ENCODE results near the gene PCDHGA4.

The PCDHGA4 gene

DNA sequence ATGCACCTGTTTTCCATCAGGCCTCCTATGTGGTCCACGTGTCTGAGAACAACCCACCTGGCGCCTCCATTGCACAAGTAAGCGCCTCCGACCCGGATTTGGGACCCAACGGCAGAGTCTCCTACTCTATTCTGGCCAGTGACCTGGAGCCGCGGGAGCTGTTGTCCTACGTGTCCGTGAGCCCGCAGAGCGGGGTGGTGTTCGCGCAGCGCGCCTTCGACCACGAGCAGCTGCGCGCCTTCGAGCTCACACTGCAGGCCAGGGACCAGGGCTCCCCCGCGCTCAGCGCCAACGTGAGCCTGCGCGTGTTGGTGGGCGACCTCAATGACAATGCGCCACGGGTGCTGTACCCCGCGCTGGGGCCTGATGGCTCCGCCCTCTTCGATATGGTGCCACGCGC lies 3.2 kb upstream of the PCDHGA4 start:
- no peaks in the 10 kb centered on the region for H3K4me1 ChIP-seq (ENCODE audit: insufficient read depth, low read length)
- H3K27ac ChIP-seq (ENCODE audit: low read depth, low read length) = no peak overlapping the region
- H3K9me3 ChIP-seq (ENCODE audit: insufficient read depth, low read depth, low read length) = peaks cover 62% of the 10 kb centered on the region
- no peaks in the 10 kb centered on the region for H3K27me3 ChIP-seq (ENCODE audit: insufficient read depth, low read length)
- no peak overlapping the region for H3K4me3 ChIP-seq (ENCODE audit: low read length)
- WGBS = 96% methylated on average over 29 of the region's 36 CpGs
- H3K36me3 ChIP-seq (ENCODE audit: insufficient read depth, low read length) = no peaks in the 10 kb centered on the region
- H3K9ac ChIP-seq (ENCODE audit: low read depth, low read length) = no peak overlapping the region

DNA sequence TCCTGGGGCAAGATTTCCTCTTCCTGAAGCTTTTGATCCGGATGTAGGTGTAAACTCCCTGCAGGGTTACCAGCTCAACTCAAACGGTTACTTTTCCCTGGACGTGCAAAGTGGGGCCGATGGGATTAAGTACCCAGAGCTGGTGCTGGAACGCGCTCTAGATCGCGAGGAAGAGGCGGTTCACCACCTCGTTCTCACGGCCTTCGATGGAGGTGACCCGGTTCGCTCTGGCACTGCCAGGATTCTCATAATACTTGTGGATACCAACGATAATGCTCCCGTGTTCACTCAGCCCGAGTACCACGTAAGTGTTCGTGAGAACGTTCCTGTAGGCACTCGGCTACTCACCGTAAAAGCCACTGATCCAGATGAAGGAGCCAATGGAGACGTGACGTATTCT lies 820 bp downstream of the PCDHGA4 start:
- whole genome bisulfite sequencing = 96% methylated on average over 24 of the region's 24 CpGs

DNA sequence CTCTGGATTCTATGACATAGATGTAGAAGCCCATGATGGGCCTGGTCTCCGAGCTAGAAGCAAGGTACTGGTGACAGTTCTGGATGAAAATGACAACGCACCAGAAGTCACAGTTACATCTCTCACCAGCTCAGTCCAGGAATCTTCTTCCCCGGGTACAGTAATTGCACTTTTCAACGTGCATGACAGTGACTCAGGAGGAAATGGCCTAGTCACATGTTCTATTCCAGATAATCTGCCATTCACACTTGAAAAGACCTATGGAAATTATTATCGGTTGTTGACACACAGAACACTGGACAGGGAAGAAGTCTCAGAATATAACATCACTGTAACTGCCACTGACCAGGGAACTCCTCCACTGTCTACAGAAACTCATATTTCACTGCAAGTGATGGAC lies 1.3 kb downstream of the PCDHGA4 start:
- Histone ChIP-seq H3K27ac (ENCODE audit: low read depth, low read length) (no peak overlapping the region), H3K9ac (ENCODE audit: low read depth, low read length) (no peak overlapping the region), H3K36me3 (ENCODE audit: insufficient read depth, low read length) (peaks cover 4% of the 10 kb centered on the region; the same call in 1 of the 2 replicates), H3K27me3 (ENCODE audit: insufficient read depth, low read length) (no peaks in the 10 kb centered on the region), H3K4me3 (ENCODE audit: low read length) (no peak overlapping the region), H3K9me3 (ENCODE audit: insufficient read depth, low read depth, low read length) (peaks cover 53% of the 10 kb centered on the region), H3K4me1 (ENCODE audit: insufficient read depth, low read length) (no peaks in the 10 kb centered on the region)
- WGBS = 89% methylated on average over 5 of the region's 5 CpGs

More for the DNA sequence above, 820 bp downstream of the PCDHGA4 start:
- Histone ChIP-seq H3K9me3 (ENCODE audit: insufficient read depth, low read depth, low read length) (peaks cover 52% of the 10 kb centered on the region), H3K4me3 (ENCODE audit: low read length) (no peak overlapping the region), H3K27ac (ENCODE audit: low read depth, low read length) (no peak overlapping the region), H3K36me3 (ENCODE audit: insufficient read depth, low read length) (peaks cover under 1% of the 10 kb centered on the region; the same call in 1 of the 2 replicates), H3K27me3 (ENCODE audit: insufficient read depth, low read length) (no peaks in the 10 kb centered on the region), H3K9ac (ENCODE audit: low read depth, low read length) (no peak overlapping the region), H3K4me1 (ENCODE audit: insufficient read depth, low read length) (no peaks in the 10 kb centered on the region)

DNA sequence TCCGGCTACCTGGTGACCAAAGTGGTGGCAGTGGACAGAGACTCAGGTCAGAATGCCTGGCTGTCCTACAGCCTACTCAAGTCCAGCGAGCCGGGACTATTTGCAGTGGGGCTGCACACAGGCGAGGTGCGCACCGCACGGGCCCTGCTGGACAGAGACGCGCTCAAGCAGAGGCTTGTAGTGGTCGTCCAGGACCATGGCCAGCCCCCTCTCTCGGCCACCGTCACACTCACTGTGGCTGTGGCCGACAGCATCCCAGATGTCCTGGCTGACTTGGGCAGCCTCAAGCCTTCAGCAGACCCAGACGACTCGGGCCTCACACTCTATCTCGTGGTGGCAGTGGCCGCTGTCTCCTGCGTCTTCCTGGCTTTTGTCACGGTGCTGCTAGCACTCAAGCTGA lies 2.1 kb downstream of the PCDHGA4 start:
- no peaks in the 10 kb centered on the region for H3K27me3 ChIP-seq (ENCODE audit: insufficient read depth, low read length)
- peaks cover 52% of the 10 kb centered on the region for H3K9me3 ChIP-seq (ENCODE audit: insufficient read depth, low read depth, low read length)
- H3K27ac ChIP-seq (ENCODE audit: low read depth, low read length) = no peak overlapping the region
- H3K36me3 ChIP-seq (ENCODE audit: insufficient read depth, low read length) = peaks cover 4% of the 10 kb centered on the region; the same call in 1 of the 2 replicates
- H3K9ac ChIP-seq (ENCODE audit: low read depth, low read length) = no peak overlapping the region
- 94% methylated on average over 19 of the region's 19 CpGs for WGBS
- no peak overlapping the region for H3K4me3 ChIP-seq (ENCODE audit: low read length)
- no peaks in the 10 kb centered on the region for H3K4me1 ChIP-seq (ENCODE audit: insufficient read depth, low read length)

DNA sequence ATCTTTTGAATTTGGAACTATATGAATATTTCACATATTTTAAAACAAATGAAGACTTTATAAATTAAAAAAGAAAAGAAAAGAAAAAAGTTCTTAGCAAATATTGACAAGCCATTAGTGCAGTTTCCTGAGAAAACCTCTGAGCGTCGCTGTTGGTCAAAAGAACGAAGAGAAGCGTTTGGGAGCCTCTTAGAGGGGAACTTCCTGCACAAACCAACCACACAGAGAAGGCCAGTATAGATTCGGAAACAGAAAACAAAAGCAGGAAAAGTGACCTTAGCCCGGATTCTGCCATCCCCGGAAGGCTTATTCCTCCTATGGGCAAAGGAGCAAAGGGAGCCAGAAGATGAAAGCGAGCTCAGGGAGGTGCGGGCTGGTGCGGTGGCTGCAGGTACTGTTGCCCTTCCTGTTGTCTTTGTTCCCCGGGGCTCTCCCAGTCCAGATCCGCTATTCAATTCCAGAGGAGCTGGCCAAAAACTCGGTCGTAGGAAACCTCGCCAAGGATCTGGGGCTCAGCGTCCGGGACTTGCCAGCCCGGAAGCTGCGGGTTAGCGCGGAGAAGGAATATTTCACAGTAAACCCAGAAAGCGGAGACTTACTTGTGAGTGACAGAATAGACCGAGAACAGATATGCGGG lies 5.1 kb downstream of the PCDHGA4 start, which contains the start of gene PCDHGB2:
Gene PCDHGB2 (plus strand): TSS at position 205 of the 637 bp plus-strand sequence. CDS start 142 bp downstream, at position 347.
- peaks cover 7% of the 10 kb centered on the region; the same call in 1 of the 2 replicates for H3K36me3 ChIP-seq (ENCODE audit: insufficient read depth, low read length)
- H3K9me3 ChIP-seq (ENCODE audit: insufficient read depth, low read depth, low read length) = peaks cover 57% of the 10 kb centered on the region
- H3K27ac ChIP-seq (ENCODE audit: low read depth, low read length) = no peak within 1 kb of the TSS
- no peak within 1 kb of the TSS for H3K9ac ChIP-seq (ENCODE audit: low read depth, low read length)
- peak within 1 kb of the TSS; percentile 22 for H3K4me3 ChIP-seq (ENCODE audit: low read length)
- no peaks in the 10 kb centered on the region for H3K27me3 ChIP-seq (ENCODE audit: insufficient read depth, low read length)
- 93% methylated on average over 24 of the region's 24 CpGs for WGBS
- H3K4me1 ChIP-seq (ENCODE audit: insufficient read depth, low read length) = 0 out of 2 replicates have a peak, but pooled peaks cover 6% of the 10 kb centered on the region

- peaks cover 57% of the 10 kb centered on the region for H3K9me3 ChIP-seq (ENCODE audit: insufficient read depth, low read depth, low read length)
- 0 out of 2 replicates have a peak, but pooled peaks cover 6% of the 10 kb centered on the region for H3K4me1 ChIP-seq (ENCODE audit: insufficient read depth, low read length)
- WGBS = 97% methylated on average over 15 of the region's 15 CpGs
- H3K27me3 ChIP-seq (ENCODE audit: insufficient read depth, low read length) = no peaks in the 10 kb centered on the region
- H3K4me3 ChIP-seq (ENCODE audit: low read length) = no peak overlapping the region
- H3K27ac ChIP-seq (ENCODE audit: low read depth, low read length) = no peak overlapping the region
- no peak overlapping the region for H3K9ac ChIP-seq (ENCODE audit: low read depth, low read length)
- peaks cover 7% of the 10 kb centered on the region; the same call in 1 of the 2 replicates for H3K36me3 ChIP-seq (ENCODE audit: insufficient read depth, low read length)
These were observed 5.9 kb downstream of the PCDHGA4 start for GRCh38 chr5:141360685-141361084.

DNA sequence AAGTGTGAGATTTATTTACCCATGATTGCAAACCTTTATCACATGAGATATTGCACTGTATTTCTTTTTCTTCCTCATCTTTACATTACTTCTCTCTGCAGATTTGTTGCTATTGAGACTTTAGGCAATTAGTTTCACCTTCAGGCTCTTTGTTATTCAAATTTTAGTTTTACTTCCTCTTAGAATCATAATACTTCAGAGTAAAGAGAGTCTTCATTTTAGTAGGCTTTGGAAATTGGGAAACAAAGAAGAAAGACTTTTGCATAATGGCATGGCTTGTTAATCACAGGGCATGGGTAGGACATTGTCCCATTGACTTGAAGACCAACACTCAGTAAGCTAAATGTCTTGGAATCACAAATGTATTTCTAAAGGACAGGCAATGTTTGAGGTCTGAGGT lies 7.9 kb downstream of the PCDHGA4 start:
- H3K27ac ChIP-seq (ENCODE audit: low read depth, low read length) = no peak overlapping the region
- no peaks in the 10 kb centered on the region for H3K27me3 ChIP-seq (ENCODE audit: insufficient read depth, low read length)
- no peak overlapping the region for H3K9ac ChIP-seq (ENCODE audit: low read depth, low read length)
- H3K9me3 ChIP-seq (ENCODE audit: insufficient read depth, low read depth, low read length) = peaks cover 60% of the 10 kb centered on the region
- H3K36me3 ChIP-seq (ENCODE audit: insufficient read depth, low read length) = peaks cover 7% of the 10 kb centered on the region; the same call in 1 of the 2 replicates
- H3K4me3 ChIP-seq (ENCODE audit: low read length) = peak overlapping the region; percentile 27; the same call in 1 of the 2 replicates
- 0 out of 2 replicates have a peak, but pooled peaks cover 6% of the 10 kb centered on the region for H3K4me1 ChIP-seq (ENCODE audit: insufficient read depth, low read length)

DNA sequence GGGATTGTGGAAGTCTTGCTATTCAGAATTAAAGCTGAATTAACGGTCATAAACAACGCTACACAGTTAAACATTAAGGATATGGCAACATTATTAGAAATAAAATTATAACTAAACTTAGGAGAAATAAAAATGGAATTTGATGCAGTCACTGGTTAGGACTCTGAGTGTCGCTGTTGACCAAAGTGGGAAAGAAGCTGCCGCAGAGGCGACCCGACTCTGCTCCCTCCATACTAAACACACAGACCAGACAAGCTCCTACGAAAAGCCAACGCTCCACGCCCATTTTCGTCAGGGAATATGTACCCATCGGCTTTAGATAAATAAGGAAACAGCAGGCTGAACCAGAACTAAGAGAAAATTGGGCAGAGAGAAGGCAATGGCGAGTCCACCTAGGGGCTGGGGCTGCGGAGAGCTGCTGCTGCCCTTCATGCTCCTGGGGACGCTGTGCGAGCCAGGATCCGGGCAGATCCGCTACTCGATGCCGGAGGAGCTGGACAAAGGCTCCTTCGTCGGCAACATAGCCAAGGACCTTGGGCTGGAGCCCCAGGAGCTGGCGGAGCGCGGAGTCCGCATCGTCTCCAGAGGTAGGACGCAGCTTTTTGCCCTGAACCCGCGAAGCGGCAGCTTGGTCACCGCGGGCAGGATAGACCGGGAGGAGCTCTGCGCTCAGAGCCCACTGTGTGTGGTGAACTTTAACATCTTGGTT lies 9.3 kb downstream of the PCDHGA4 start, which contains the start of gene PCDHGA5:
Gene PCDHGA5 (plus strand): TSS at position 211 of the 709 bp plus-strand sequence. CDS start 169 bp downstream, at position 380.
- Histone ChIP-seq H3K9me3 (ENCODE audit: insufficient read depth, low read depth, low read length) (peaks cover 64% of the 10 kb centered on the region), H3K36me3 (ENCODE audit: insufficient read depth, low read length) (peaks cover 7% of the 10 kb centered on the region; the same call in 1 of the 2 replicates)
- WGBS = 97% methylated on average over 33 of the region's 34 CpGs

DNA sequence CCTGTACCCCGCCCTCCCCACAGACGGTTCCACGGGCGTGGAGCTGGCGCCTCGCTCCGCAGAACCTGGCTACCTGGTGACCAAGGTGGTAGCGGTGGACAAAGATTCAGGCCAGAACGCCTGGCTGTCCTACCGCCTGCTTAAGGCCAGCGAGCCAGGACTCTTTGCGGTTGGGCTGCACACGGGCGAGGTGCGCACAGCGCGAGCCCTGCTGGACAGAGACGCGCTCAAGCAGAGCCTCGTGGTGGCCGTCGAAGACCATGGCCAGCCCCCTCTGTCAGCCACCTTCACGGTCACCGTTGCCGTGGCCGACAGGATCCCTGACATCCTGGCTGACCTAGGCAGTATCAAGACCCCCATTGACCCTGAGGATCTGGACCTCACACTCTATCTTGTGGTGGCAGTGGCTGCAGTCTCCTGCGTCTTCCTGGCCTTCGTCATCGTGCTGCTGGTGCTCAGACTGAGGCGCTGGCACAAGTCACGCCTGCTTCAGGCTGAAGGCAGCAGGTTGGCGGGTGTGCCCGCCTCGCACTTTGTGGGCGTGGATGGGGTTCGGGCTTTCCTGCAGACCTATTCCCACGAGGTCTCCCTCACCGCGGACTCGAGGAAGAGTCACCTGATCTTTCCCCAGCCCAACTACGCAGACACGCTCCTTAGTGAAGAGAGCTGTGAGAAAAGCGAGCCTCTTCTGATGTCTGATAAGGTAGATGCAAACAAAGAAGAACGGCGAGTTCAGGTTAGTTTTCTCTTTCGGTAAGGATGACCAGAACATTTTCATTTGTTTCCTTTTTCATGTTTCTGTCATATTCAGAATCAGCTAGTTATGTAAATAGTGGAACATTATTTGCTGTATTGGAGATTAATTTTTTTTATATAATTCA lies 11.4 kb downstream of the PCDHGA4 start:
- H3K9ac ChIP-seq (ENCODE audit: low read depth, low read length) = no peak overlapping the region
- H3K27me3 ChIP-seq (ENCODE audit: insufficient read depth, low read length) = no peaks in the 10 kb centered on the region
- 0 out of 2 replicates have a peak, but pooled peaks cover 6% of the 10 kb centered on the region for H3K4me1 ChIP-seq (ENCODE audit: insufficient read depth, low read length)
- 97% methylated on average over 46 of the region's 46 CpGs for WGBS
- H3K4me3 ChIP-seq (ENCODE audit: low read length) = no peak overlapping the region
- 0 out of 2 replicates have a peak, but pooled peaks cover 3% of the 10 kb centered on the region for H3K36me3 ChIP-seq (ENCODE audit: insufficient read depth, low read length)
- H3K9me3 ChIP-seq (ENCODE audit: insufficient read depth, low read depth, low read length) = peaks cover 71% of the 10 kb centered on the region
- H3K27ac ChIP-seq (ENCODE audit: low read depth, low read length) = no peak overlapping the region

More for the DNA sequence above, 9.3 kb downstream of the PCDHGA4 start, which contains the start of gene PCDHGA5:
- Histone ChIP-seq H3K27me3 (ENCODE audit: insufficient read depth, low read length) (no peaks in the 10 kb centered on the region), H3K9ac (ENCODE audit: low read depth, low read length) (no peak within 1 kb of the TSS), H3K4me1 (ENCODE audit: insufficient read depth, low read length) (0 out of 2 replicates have a peak, but pooled peaks cover 6% of the 10 kb centered on the region), H3K4me3 (ENCODE audit: low read length) (no peak within 1 kb of the TSS), H3K27ac (ENCODE audit: low read depth, low read length) (no peak within 1 kb of the TSS)

DNA sequence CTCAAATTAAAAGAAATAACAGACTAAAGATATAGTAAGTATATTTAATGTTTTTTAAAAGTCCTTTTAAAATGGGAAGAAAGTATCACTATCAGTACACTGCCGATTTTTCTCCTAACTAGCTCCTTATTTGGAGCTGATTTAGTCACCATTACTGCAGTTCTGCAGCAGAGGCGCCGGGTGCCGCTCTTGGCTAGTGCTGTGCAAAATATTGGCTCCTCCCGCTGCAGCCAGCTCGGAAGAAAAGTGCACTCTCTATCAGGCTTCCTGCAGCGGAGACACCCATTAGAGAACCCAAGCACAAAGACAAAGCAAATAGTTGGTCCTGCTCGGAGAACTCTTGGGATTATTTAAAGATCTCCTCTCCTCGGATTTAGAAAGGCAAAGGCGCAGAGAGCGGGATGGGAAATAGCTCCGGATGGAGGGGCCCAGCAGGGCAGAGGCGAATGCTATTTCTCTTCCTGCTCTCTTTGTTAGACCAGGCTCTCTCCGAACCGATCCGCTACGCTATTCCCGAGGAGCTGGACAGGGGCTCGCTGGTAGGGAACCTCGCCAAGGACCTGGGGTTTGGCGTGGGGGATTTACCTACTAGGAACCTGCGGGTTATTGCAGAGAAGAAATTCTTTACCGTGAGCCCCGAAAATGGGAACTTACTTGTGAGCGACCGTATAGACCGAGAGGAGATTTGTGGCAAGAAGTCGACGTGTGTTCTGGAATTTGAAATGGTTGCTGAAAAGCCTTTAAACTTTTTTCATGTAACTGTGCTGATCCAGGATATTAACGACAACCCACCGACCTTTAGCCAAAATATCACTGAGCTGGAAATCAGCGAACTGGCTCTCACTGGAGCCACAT lies 15.4 kb downstream of the PCDHGA4 start, which contains the start of gene PCDHGB3:
Gene PCDHGB3 (plus strand): TSS at position 249 of the 855 bp plus-strand sequence. CDS start 153 bp downstream, at position 402.
- peaks cover 74% of the 10 kb centered on the region for H3K9me3 ChIP-seq (ENCODE audit: insufficient read depth, low read depth, low read length)

More for the DNA sequence above, 15.4 kb downstream of the PCDHGA4 start, which contains the start of gene PCDHGB3:
- WGBS = 94% methylated on average over 32 of the region's 32 CpGs
- Histone ChIP-seq H3K4me3 (ENCODE audit: low read length) (no peak within 1 kb of the TSS), H3K9ac (ENCODE audit: low read depth, low read length) (no peak within 1 kb of the TSS), H3K27ac (ENCODE audit: low read depth, low read length) (no peak within 1 kb of the TSS), H3K36me3 (ENCODE audit: insufficient read depth, low read length) (no peaks in the 10 kb centered on the region), H3K27me3 (ENCODE audit: insufficient read depth, low read length) (no peaks in the 10 kb centered on the region), H3K4me1 (ENCODE audit: insufficient read depth, low read length) (no peaks in the 10 kb centered on the region)
